Suppressor macrophage treated with lipopolysaccharide for 4 hours (primary cell): ENCODE data around the gene EVC2.
A peak's percentile ranks its signal among the peaks of the same experiment; 100 is the strongest.

Experiments
- DNase-seq: peaks from one replicate; pipeline ENCODE4 v3.0.0-alpha.2; 2020

The EVC2 gene

DNA sequence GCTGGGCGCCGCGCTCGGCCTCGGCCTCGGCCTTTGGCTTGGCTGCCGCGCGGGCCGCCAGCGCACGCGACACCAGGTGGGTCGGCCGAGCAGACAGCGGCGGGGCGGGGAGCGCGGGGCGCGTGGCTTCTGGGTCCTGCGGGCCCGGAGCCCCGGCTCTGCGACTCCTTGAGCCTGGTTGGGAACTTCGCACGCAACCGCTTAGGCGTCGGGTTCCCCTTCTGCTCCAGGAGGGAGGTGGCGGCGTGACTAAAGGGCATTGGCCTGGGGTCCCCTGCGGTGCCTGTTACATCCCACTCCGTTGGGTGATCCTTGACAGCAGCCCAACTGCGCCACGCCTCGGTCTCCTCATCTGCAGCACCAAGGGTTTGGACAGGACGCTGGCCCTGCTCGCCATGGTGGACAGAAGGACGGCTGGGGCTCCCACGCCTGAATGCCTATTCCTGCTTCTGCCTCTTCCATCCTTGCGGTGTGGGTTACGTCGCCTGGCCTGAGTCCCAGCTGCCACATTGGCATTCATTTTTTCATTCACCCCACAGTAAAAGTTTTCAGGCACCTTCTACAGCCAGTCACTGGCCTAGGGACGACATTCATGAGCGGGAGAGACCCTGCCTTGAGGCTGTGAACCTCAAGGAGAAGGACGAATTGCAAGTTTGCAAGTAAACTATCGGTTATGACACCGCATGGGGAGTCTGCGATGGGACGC is 3.3 kb upstream of the EVC2 start:
- no peak for DNase-seq

- DNase-seq = peak; percentile 29
Observed at GRCh38 chr4:5710961-5711478, 2.7 kb upstream of the EVC2 start, which contains the start of gene EVC. TSS of gene EVC (plus strand) at chr4:5711201. CDS start at chr4:5711381, 180 bp downstream.

DNA sequence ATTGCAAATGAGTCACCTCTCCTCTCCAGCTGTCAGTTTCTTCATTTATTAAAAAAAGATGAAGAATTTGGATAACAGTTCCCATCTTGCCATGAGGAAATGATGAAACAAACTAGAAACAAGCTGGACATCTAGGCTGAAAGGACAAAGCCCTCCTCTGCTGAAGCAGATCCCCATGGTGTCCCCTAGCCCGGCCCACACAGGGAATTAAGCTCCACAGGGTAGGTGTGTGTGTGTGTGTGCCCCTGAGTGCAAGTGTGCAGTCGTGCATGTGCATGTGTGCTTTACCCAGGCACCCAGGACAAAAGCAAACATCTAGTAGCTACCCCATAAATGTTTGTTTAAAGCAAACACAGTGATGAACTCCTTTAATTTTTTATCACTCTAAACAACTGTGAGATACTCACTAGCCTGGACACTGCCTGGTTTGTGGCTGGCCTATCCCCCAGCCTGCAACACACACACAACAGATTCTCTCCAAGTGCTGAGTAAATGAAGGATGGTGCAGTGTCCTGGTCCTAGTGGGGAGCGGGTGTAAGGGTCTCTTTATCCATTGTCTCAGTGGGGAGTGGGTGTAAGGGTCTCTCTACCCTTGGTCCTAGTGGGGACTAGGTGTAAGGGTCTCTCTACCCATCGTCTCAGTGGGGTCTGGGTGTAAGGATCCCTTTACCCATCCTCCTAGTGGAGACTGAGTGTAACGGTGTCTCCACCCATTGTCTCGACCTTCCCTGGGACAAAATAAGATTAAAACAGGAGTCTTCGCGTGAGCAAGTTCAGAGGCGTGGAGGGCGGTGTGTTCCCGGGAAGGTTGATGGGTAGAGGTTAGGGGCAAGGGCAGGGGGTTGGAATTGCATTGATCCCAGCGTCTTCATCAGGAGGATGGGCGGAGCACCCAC is 2.0 kb upstream of the EVC2 start:
- no peak for DNase-seq

GRCh38 chr4:5709207-5709575 is 832 bp upstream of the EVC2 start:
- DNase-seq = no peak

- no peak for DNase-seq
Observed at GRCh38 chr4:5707778-5708448, 446 bp downstream of the EVC2 start.

- no peak for DNase-seq
Observed at GRCh38 chr4:5707366-5707765, 993 bp downstream of the EVC2 start.

- no peak for DNase-seq
Observed at GRCh38 chr4:5706486-5707290, 1.7 kb downstream of the EVC2 start.

GRCh38 chr4:5705647-5706320 is 2.6 kb downstream of the EVC2 start:
- no peak for DNase-seq

DNA sequence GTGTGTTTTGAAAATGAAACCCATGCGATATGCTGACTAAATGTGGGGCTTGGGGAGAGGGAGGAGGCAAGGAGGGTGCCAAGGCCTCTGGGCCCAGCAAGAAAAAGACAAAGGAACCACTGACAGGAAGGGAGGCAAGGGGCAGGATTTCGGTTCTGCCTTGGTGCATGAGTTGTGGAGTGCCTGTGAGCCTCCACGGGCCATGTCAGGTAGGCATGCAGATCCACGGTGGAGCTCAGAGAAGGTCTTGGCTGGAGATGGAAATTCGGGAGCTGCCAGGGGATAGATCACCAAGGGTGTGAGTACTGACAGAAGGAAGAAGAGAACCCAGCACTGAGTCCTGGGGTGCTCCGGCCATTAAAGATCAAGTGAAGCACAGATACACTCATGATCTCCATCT is 4.1 kb downstream of the EVC2 start:
- no peak for DNase-seq

- no peak for DNase-seq
Observed at GRCh38 chr4:5703831-5704230, 4.5 kb downstream of the EVC2 start.

DNA sequence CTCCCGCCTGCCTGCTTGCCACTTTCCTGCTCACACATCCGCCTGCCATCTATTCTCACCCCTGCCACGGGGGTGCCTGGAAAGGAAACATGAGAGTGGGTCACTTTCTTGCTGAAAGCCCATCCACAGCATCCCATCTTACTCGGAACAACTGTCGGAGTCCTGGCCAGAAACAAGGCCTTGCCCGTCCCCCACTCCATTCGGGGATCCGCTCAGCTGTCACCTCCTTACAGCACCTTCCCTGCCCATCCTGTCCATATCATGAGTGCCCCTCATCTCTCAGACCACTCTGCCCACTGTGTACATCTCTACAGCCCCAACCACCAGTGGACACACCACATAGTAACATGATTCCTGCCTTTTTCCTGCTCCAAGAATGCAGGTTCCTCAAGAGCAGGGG is 6.4 kb downstream of the EVC2 start:
- DNase-seq = no peak

GRCh38 chr4:5700459-5700858 is 7.9 kb downstream of the EVC2 start:
- DNase-seq = no peak

DNA sequence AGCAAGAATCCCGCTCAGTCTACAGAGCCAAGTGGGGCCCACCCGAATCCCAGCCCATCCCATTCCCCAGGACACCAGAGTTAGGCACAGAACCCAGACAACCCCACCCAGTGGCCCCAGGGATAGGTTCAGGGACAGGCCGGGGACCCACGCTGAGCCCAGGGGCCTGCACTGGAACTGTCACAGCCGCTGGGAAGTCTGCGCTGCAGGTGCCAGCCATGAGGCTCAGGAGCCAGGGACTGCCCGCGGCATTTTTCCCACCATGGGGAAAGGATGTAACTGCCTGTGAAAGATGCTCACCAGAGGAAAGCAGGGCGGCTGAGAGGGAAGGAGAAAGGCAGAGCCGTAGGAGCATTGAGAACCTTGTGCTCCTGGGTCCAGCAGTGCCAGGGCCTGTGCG is 12.0 kb downstream of the EVC2 start:
- no peak for DNase-seq

GRCh38 chr4:5693871-5694270 is 14.5 kb downstream of the EVC2 start:
- no peak for DNase-seq

GRCh38 chr4:5691491-5692132 is 16.7 kb downstream of the EVC2 start:
- DNase-seq = no peak

GRCh38 chr4:5689065-5689464 is 19.3 kb downstream of the EVC2 start:
- DNase-seq = no peak

GRCh38 chr4:5686338-5686737 is 22.0 kb downstream of the EVC2 start:
- DNase-seq = no peak

GRCh38 chr4:5685296-5685695 is 23.1 kb downstream of the EVC2 start:
- DNase-seq = no peak

DNA sequence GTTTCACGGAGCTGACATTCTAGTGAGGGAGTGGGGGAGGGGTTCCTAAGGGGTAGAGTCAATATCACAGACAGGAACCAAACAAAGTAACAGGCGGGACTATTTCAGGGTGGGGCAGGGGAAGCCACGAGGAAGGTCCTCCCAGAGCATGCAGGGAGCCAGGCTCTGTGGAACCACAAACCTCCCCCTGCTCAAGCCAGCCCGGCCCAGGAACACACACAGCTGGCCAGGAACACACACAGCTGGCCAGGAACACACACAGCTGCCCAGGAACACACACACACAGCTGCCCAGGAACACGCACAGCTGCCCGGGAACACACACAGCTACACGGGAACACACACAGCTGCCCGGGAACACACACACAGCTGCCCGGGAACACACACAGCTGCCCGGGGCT is 24.8 kb downstream of the EVC2 start:
- no peak for DNase-seq

GRCh38 chr4:5678977-5679376 is 29.4 kb downstream of the EVC2 start:
- no peak for DNase-seq

GRCh38 chr4:5676763-5677162 is 31.6 kb downstream of the EVC2 start:
- no peak for DNase-seq

- DNase-seq = no peak
Observed at GRCh38 chr4:5666741-5667140, 41.6 kb downstream of the EVC2 start.
